ENCODE measurements around the gene ZNF839.

DNA sequence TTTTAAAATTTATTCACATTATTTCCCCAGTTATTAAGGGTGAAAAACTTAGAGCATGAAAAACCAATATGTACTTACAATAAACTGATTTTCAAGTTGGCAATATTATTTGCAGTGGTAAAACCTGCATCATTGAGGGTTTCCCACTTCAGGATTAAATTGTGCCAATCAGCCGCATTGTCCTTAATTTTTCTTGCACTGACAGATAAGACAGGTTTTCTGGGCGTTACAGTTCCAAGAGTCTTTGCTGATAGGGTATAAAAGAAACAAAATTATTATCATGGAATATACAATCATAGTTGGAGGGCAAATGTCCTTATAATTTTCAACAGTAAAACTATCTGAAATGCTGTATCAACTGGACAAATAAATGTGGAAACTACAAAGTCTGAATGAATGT, 39.8 kb downstream of the ZNF839 start:
- no peak for TF ChIP-seq HDGF (IDR thresholded peaks at IDR 0.05; ENCODE audit: borderline replicate concordance)
- TF ChIP-seq CTBP1 (IDR thresholded peaks at IDR 0.05; ENCODE audit: borderline replicate concordance): no peak
- no peak for TF ChIP-seq BHLHE40 (IDR thresholded peaks at IDR 0.05; ENCODE audit: borderline replicate concordance)
- no peak for TF ChIP-seq FOXM1 (IDR thresholded peaks at IDR 0.05; ENCODE audit: borderline replicate concordance)
- no peak for TF ChIP-seq SP1 (IDR thresholded peaks at IDR 0.05)
- TF ChIP-seq FOXA1 (IDR thresholded peaks at IDR 0.05): no peak

All from HEK293T (cell line).